CD4-positive, alpha-beta memory T cell (primary cell): ENCODE results near the gene HSD17B12. TPM values are rescaled to one million over a fixed set of nuclear protein-coding genes. Genes with fewer than 3 reads are reported as not detected.

Experiments used
- CTCF ChIA-PET: fragments of 350-600 bp; sonication (Branson Sonifier 250); formaldehyde crosslinking; loops from one replicate; lab custom pipeline; 2021; ENCODE audit warnings: inconsistent platforms; ENCODE audit not compliant: partially characterized antibody; lab: Charles Lee
- POLR2A ChIA-PET: fragments of 350-600 bp; sonication (Branson Sonifier 250); formaldehyde crosslinking; loops from one replicate; lab custom pipeline; 2021; ENCODE audit not compliant: partially characterized antibody; lab: Charles Lee
- DNase-seq, 5 donors: peaks; one replicate each; pipeline versions ENCODE4 v3.0.0 to v3.0.0-alpha.2; 2020 to 2022; ENCODE audit warnings: mixed read lengths in 1 of 5
- H3K27ac ChIP-seq: one replicate; pipeline ENCODE4 v1.7.0; 2013; ENCODE audit warnings: low read depth, low read length
- H3K27me3 ChIP-seq: 2 replicates; pipeline ENCODE4 v1.7.0; 2013; ENCODE audit warnings: mild to moderate bottlenecking, low read length, moderate library complexity; ENCODE audit not compliant: insufficient read depth
- H3K36me3 ChIP-seq: 2 replicates; pipeline ENCODE4 v1.7.0; 2013; ENCODE audit warnings: mild to moderate bottlenecking, low read length, moderate library complexity; ENCODE audit not compliant: insufficient read depth
- H3K4me1 ChIP-seq: 2 replicates; pipeline ENCODE4 v1.7.0; 2013; ENCODE audit warnings: mild to moderate bottlenecking, low read length, moderate library complexity; ENCODE audit not compliant: insufficient read depth
- H3K4me3 ChIP-seq, 2 donors: one replicate each; pipeline ENCODE4 v1.7.0; 2013; ENCODE audit warnings: low read length in 2 of 2, mild to moderate bottlenecking in 1 of 2
- H3K9me3 ChIP-seq, 2 donors: one replicate each; pipeline ENCODE4 v1.7.0; 2013; ENCODE audit warnings: low read length in 2 of 2, control low read depth in 1 of 2; ENCODE audit not compliant: control insufficient read depth in 1 of 2
- H3K27ac Mint-ChIP-seq, 7 donors: one replicate each; pipeline ENCODE4 v1.8.0; 2020 to 2021; ENCODE audit warnings: mixed read lengths in 7 of 7, mild to moderate bottlenecking in 6 of 7, inconsistent platforms in 3 of 7, moderate library complexity in 3 of 7
- H3K27me3 Mint-ChIP-seq, 2 donors: one replicate each; pipeline ENCODE4 v1.8.0; 2020 to 2021; ENCODE audit warnings: mixed read lengths in 2 of 2
- H3K36me3 Mint-ChIP-seq, 2 donors: one replicate each; pipeline ENCODE4 v1.8.0; 2020 to 2021; ENCODE audit warnings: mixed read lengths in 2 of 2, inconsistent platforms in 1 of 2, mild to moderate bottlenecking in 1 of 2
- H3K4me1 Mint-ChIP-seq, 4 donors: one replicate each; pipeline ENCODE4 v1.8.0; 2020 to 2021; ENCODE audit warnings: mixed read lengths in 4 of 4, mild to moderate bottlenecking in 1 of 4
- H3K4me3 Mint-ChIP-seq, 8 donors: one replicate each; pipeline ENCODE4 v1.8.0; 2020 to 2021; ENCODE audit warnings: mixed read lengths in 8 of 8, mild to moderate bottlenecking in 7 of 8, moderate library complexity in 6 of 8, inconsistent platforms in 3 of 8
- H3K9me3 Mint-ChIP-seq, 8 donors: one replicate each; pipeline ENCODE4 v1.8.0; 2020 to 2021; ENCODE audit warnings: mixed read lengths in 8 of 8, mild to moderate bottlenecking in 5 of 8, inconsistent platforms in 3 of 8, moderate library complexity in 1 of 8
- intact Hi-C: fragments of 100-400 bp; cut with micrococcal nuclease; formaldehyde crosslinking; loops from one replicate; pipeline ENCODE4 v1.15.1; 2023
- polyA plus RNA-seq, 2 donors: library from polyadenylated mRNA; unstranded; fragments of 300-500 nt; fragmentation: Illumina TruSeq; gene quantifications; one replicate each; pipeline ENCODE4 v1.2.3, GENCODE V29; 2021
- total RNA-seq, 2 experiments: library from RNA; stranded (reverse); gene quantifications; one replicate each; pipeline ENCODE4 v1.2.3, GENCODE V29; 2021

HSD17B12 gene
- total and polyA plus RNA-seq, 4 experiments from 2014 or later, result 14.0 to 39.0 (median 18.9) TPM

GRCh38 chr11:43868852-43869567 lies 188.5 kb downstream of the HSD17B12 start:
- Histone ChIP-seq H3K27ac (peak overlapping the region; percentile 40), H3K9me3 (no peaks in the 10 kb centered on the region), H3K4me3 (no peak overlapping the region), H3K27me3 (peaks cover 6% of the 10 kb centered on the region), H3K4me1 (peaks cover 17% of the 10 kb centered on the region), H3K36me3 (no peaks in the 10 kb centered on the region)
- intact Hi-C loops, result loop anchor here (5.0 kb wide), 2 partner anchors 187 to 227 kb away; partner anchors contain the start of gene HSD17B12
- Mint-ChIP-seq H3K9me3 (peaks cover 0 to 2% (median 0%) of the 10 kb centered on the region in 8 donors), H3K4me1 (peaks cover 11 to 23% (median 17%) of the 10 kb centered on the region in 4 donors), H3K27me3 (peaks cover 10 to 25% of the 10 kb centered on the region in 2 donors), H3K36me3 (no peaks in the 10 kb centered on the region), H3K4me3 (peak overlapping the region; percentile 44 to 79 (median 66)), H3K27ac (peak overlapping the region; percentile 70 to 92 (median 83))
- CTCF ChIA-PET, result interaction anchor here (0.7 to 3.5 kb wide), 5 partner anchors 13 to 43 kb away, joined by 3 to 14 read pairs (median 4); no protein-coding TSS in a partner anchor
- peak; percentile 48 to 62 (median 54) for DNase-seq
- POLR2A ChIA-PET, result interaction anchor here (1.0 to 1.1 kb wide), 2 partner anchors 9 to 12 kb away, joined by 3 read pairs; partner anchors contain the start of gene ALKBH3

- CTCF ChIA-PET, result interaction anchor here (1.3 kb wide), 1 partner anchor 19 kb away, joined by 7 read pairs; no protein-coding TSS in a partner anchor
- H3K4me1 Mint-ChIP-seq, result peaks cover 11 to 23% (median 17%) of the 10 kb centered on the region in 4 donors
- H3K4me1 ChIP-seq, result peaks cover 17% of the 10 kb centered on the region
- POLR2A ChIA-PET, result no interaction called here
- H3K27ac ChIP-seq, result no peak overlapping the region
- H3K27ac Mint-ChIP-seq, result no peak overlapping the region
- no peak overlapping the region for H3K4me3 ChIP-seq
- H3K27me3 ChIP-seq, result peaks cover 6% of the 10 kb centered on the region
- H3K9me3 Mint-ChIP-seq, result peaks cover 0 to 2% (median 0%) of the 10 kb centered on the region in 8 donors
- no peak for DNase-seq
- no peaks in the 10 kb centered on the region for H3K36me3 ChIP-seq
- H3K9me3 ChIP-seq, result no peaks in the 10 kb centered on the region
- H3K27me3 Mint-ChIP-seq, result peaks cover 23 to 31% of the 10 kb centered on the region in 2 donors
- intact Hi-C loops, result no loop called here
- H3K36me3 Mint-ChIP-seq, result no peaks in the 10 kb centered on the region
- H3K4me3 Mint-ChIP-seq, result no peak overlapping the region
Measured at GRCh38 chr11:43871051-43871450, 190.5 kb downstream of the HSD17B12 start.

GRCh38 chr11:43872995-43873394 lies 192.5 kb downstream of the HSD17B12 start:
- Histone ChIP-seq H3K27ac (no peak overlapping the region), H3K36me3 (no peaks in the 10 kb centered on the region), H3K4me1 (peaks cover 17% of the 10 kb centered on the region), H3K4me3 (no peak overlapping the region), H3K27me3 (peaks cover 6% of the 10 kb centered on the region), H3K9me3 (no peaks in the 10 kb centered on the region)
- ChIA-PET POLR2A (no interaction called here), CTCF (interaction anchor here (1.2 kb wide), 1 partner anchor 21 kb away, joined by 3 read pairs; no protein-coding TSS in a partner anchor)
- H3K4me1 Mint-ChIP-seq, result peaks cover 11 to 18% (median 13%) of the 10 kb centered on the region in 4 donors
- H3K27ac Mint-ChIP-seq, result no peak overlapping the region
- H3K4me3 Mint-ChIP-seq, result no peak overlapping the region
- no peak for DNase-seq
- intact Hi-C loops, result no loop called here
- H3K36me3 Mint-ChIP-seq, result no peaks in the 10 kb centered on the region
- peaks cover 0 to 1% (median 0%) of the 10 kb centered on the region in 8 donors for H3K9me3 Mint-ChIP-seq
- peaks cover 36% of the 10 kb centered on the region in 2 donors for H3K27me3 Mint-ChIP-seq

- Mint-ChIP-seq H3K27ac (no peak overlapping the region), H3K36me3 (no peaks in the 10 kb centered on the region), H3K9me3 (peaks cover 0 to 1% (median 0%) of the 10 kb centered on the region in 8 donors), H3K27me3 (peaks cover 41 to 42% of the 10 kb centered on the region in 2 donors), H3K4me3 (no peak overlapping the region), H3K4me1 (peaks cover 5 to 8% (median 7%) of the 10 kb centered on the region in 4 donors)
- peaks cover 7% of the 10 kb centered on the region for H3K4me1 ChIP-seq
- no peak for DNase-seq
- no peaks in the 10 kb centered on the region for H3K9me3 ChIP-seq
- no peaks in the 10 kb centered on the region for H3K36me3 ChIP-seq
- no peak overlapping the region for H3K4me3 ChIP-seq
- intact Hi-C loops, result no loop called here
- POLR2A ChIA-PET, result no interaction called here
- H3K27me3 ChIP-seq, result peaks cover 12% of the 10 kb centered on the region
- CTCF ChIA-PET, result interaction anchor here (1.4 kb wide), 1 partner anchor 16 kb away, joined by 3 read pairs; no protein-coding TSS in a partner anchor
- no peak overlapping the region for H3K27ac ChIP-seq
Measured at GRCh38 chr11:43874078-43874477, 193.5 kb downstream of the HSD17B12 start.

- intact Hi-C loops, result no loop called here
- POLR2A ChIA-PET, result no interaction called here
- H3K27ac Mint-ChIP-seq, result no peak overlapping the region
- no peak for DNase-seq
- no peaks in the 10 kb centered on the region for H3K36me3 Mint-ChIP-seq
- Histone ChIP-seq H3K4me1 (peaks cover under 1% of the 10 kb centered on the region), H3K27ac (no peak overlapping the region), H3K9me3 (no peaks in the 10 kb centered on the region), H3K36me3 (no peaks in the 10 kb centered on the region), H3K27me3 (peaks cover 14% of the 10 kb centered on the region), H3K4me3 (no peak overlapping the region)
- peaks cover 0 to 2% (median 0%) of the 10 kb centered on the region in 8 donors for H3K9me3 Mint-ChIP-seq
- peaks cover 0 to 2% (median under 1%) of the 10 kb centered on the region in 4 donors for H3K4me1 Mint-ChIP-seq
- no peak overlapping the region for H3K4me3 Mint-ChIP-seq
- peaks cover 41 to 42% of the 10 kb centered on the region in 2 donors for H3K27me3 Mint-ChIP-seq
- CTCF ChIA-PET, result interaction anchor here (1.4 kb wide), 1 partner anchor 15 kb away, joined by 3 read pairs; no protein-coding TSS in a partner anchor
Measured at GRCh38 chr11:43874738-43875137, 194.2 kb downstream of the HSD17B12 start.

- H3K9me3 Mint-ChIP-seq, result peaks cover 0 to 5% (median 0%) of the 10 kb centered on the region in 8 donors
- Histone ChIP-seq H3K36me3 (peaks cover 17% of the 10 kb centered on the region), H3K9me3 (no peaks in the 10 kb centered on the region), H3K4me3 (peak overlapping the region; percentile 64 to 86), H3K4me1 (peaks cover 19% of the 10 kb centered on the region), H3K27me3 (peaks cover 8% of the 10 kb centered on the region), H3K27ac (peak overlapping the region; percentile 64)
- DNase-seq, result peak in 1 of 5 donors; percentile 1
- peaks cover 18 to 31% of the 10 kb centered on the region in 2 donors for H3K27me3 Mint-ChIP-seq
- H3K36me3 Mint-ChIP-seq, result peaks cover 21 to 35% of the 10 kb centered on the region in 2 donors
- peak overlapping the region; percentile 88 to 98 (median 96) for H3K4me3 Mint-ChIP-seq
- peak overlapping the region; percentile 75 to 96 (median 92) for H3K27ac Mint-ChIP-seq
- ChIA-PET CTCF (interaction anchor here (2.7 kb wide), 1 partner anchor 10 kb away, joined by 20 read pairs; no protein-coding TSS in a partner anchor), POLR2A (interaction anchor here (1.0 to 1.2 kb wide), 3 partner anchors 11 to 20 kb away, joined by 3 to 4 read pairs (median 3); no protein-coding TSS in a partner anchor)
- H3K4me1 Mint-ChIP-seq, result peaks cover 17 to 41% (median 27%) of the 10 kb centered on the region in 4 donors
- intact Hi-C loops, result loop anchor here (1.0 to 2.0 kb wide), 5 partner anchors 186 to 569 kb away; partner anchors contain the start of genes ACCS, API5, HSD17B12 and TTC17
Measured at GRCh38 chr11:43879789-43880639, 199.5 kb downstream of the HSD17B12 start.
